Common myeloid progenitor, CD34-positive (primary cell): Measurements from ENCODE around the gene SMIM43.

ENCODE experiments used
- CTCF ChIA-PET: fragments of 350-600 bp; sonication (Branson Sonifier 250); formaldehyde crosslinking; loops from one replicate; lab custom pipeline; 2021; ENCODE audit warnings: antibody characterized with exemption; lab: Charles Lee
- POLR2A ChIA-PET: fragments of 350-600 bp; sonication (Branson Sonifier 250); formaldehyde crosslinking; loops from one replicate; lab custom pipeline; 2021; ENCODE audit warnings: antibody characterized with exemption; lab: Charles Lee
- DNase-seq, 3 donors: peaks; one replicate each; pipeline versions ENCODE4 v3.0.0 to v3.0.0-alpha.2; 2013
- H3K27ac ChIP-seq, 2 experiments: 1 replicate in 1 of 2; 2 replicates in 1 of 2; pipeline ENCODE4 v1.7.0; 2013; ENCODE audit warnings: inconsistent platforms in 2 of 2, low read length in 2 of 2, mild to moderate bottlenecking in 2 of 2, low read depth in 1 of 2, moderate library complexity in 1 of 2; ENCODE audit not compliant: severe bottlenecking in 2 of 2, insufficient read depth in 1 of 2, poor library complexity in 1 of 2
- H3K27me3 ChIP-seq, 5 experiments: replicated peaks in 2 of 5; 1 replicate in 3 of 5; 2 replicates in 2 of 5; pipeline versions ENCODE4 v1.6.1 to v1.7.0; 2013; ENCODE audit warnings: low read length in 4 of 5, mild to moderate bottlenecking in 2 of 5, moderate library complexity in 2 of 5, inconsistent platforms in 1 of 5; ENCODE audit not compliant: insufficient read depth in 5 of 5, control insufficient read depth in 4 of 5
- H3K36me3 ChIP-seq, 4 experiments: 1 replicate in 2 of 4; 2 replicates in 2 of 4; pipeline versions ENCODE4 v1.6.1 to v1.7.0; 2013; ENCODE audit warnings: low read length in 3 of 4, control low read depth in 1 of 4, mild to moderate bottlenecking in 1 of 4; ENCODE audit not compliant: control insufficient read depth in 4 of 4, insufficient read depth in 4 of 4
- H3K4me1 ChIP-seq, 4 experiments: 1 replicate in 3 of 4; 2 replicates in 1 of 4; pipeline versions ENCODE4 v1.6.1 to v1.7.1; 2013; ENCODE audit warnings: low read length in 3 of 4, mild to moderate bottlenecking in 3 of 4, control low read depth in 1 of 4, inconsistent platforms in 1 of 4, moderate library complexity in 1 of 4; ENCODE audit not compliant: control insufficient read depth in 4 of 4, insufficient read depth in 4 of 4; ENCODE audit errors: control extremely low read depth in 1 of 4
- H3K4me3 ChIP-seq, 7 experiments: 1 replicate in 4 of 7; 2 replicates in 3 of 7; pipeline versions ENCODE4 v1.5.1 to v1.7.0; 2013; ENCODE audit warnings: mild to moderate bottlenecking in 7 of 7, low read length in 6 of 7, moderate library complexity in 6 of 7, inconsistent platforms in 2 of 7, low read depth in 2 of 7, control low read depth in 1 of 7; ENCODE audit not compliant: insufficient read depth in 4 of 7, control insufficient read depth in 1 of 7; ENCODE audit errors: extremely low read depth in 1 of 7
- H3K9me3 ChIP-seq, 5 experiments: 1 replicate in 4 of 5; 2 replicates in 1 of 5; pipeline versions ENCODE4 v1.6.1 to v1.7.1; 2013; ENCODE audit warnings: low read length in 4 of 5, mild to moderate bottlenecking in 2 of 5, inconsistent platforms in 1 of 5, low read depth in 1 of 5, moderate library complexity in 1 of 5; ENCODE audit not compliant: control insufficient read depth in 4 of 5, insufficient read depth in 2 of 5; ENCODE audit errors: control extremely low read depth in 1 of 5
- WGBS: methylation state at CpG from one replicate; pipeline ENCODE4 v1.1.5; 2013; ENCODE audit not compliant: insufficient coverage; 5-methylcytosine and 5-hydroxymethylcytosine counted together

Gene SMIM43

DNA sequence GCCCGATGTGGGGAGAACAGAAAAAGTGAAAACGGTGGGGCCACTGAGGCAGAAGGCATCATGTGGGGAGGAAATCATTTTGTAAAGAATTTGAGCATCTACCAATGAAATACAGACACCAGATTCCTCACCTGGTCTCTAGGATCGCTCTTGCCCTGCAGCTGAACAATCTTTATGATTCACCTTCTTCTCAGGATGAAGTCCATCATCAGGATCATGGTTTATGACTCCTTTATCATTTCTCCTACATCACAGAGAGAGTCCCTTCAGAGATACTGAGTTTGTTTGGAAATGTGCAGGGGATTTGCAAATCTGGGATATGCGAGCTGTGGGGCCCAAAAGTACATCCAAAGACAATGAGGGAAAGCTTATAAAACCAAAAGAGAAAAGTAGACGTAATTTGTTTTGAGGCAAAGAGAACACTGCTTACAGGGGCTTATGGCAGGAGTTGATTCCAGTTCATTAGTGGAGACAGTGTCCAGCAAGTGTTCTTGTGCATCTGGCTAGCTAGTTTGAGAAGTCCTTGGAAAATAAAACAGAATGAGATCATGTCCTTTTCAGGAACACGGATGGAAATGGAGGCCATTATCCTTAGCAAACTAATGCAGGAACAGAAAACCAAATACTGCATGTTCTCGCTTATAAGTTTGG is 52.8 kb downstream of the SMIM43 start:
- WGBS: 97% methylated on average over 5 of the region's 7 CpGs
- peak overlapping the region in 1 of 7 experiments; percentile 46 for H3K4me3 ChIP-seq
- H3K27me3 ChIP-seq: peaks cover 3 to 14% (median 10%) of the 10 kb centered on the region in 5 experiments
- no peaks in the 10 kb centered on the region for H3K36me3 ChIP-seq
- H3K9me3 ChIP-seq: no peaks in the 10 kb centered on the region
- no peak for DNase-seq
- no peak overlapping the region for H3K27ac ChIP-seq
- POLR2A ChIA-PET: no interaction called here
- CTCF ChIA-PET: interaction anchor here (1.2 to 1.9 kb wide), 3 partner anchors 10 to 18 kb away, joined by 3 to 4 read pairs (median 3); partner anchors contain the start of gene ANXA5
- peaks cover 0 to 10% (median 7%) of the 10 kb centered on the region in 4 experiments for H3K4me1 ChIP-seq

DNA sequence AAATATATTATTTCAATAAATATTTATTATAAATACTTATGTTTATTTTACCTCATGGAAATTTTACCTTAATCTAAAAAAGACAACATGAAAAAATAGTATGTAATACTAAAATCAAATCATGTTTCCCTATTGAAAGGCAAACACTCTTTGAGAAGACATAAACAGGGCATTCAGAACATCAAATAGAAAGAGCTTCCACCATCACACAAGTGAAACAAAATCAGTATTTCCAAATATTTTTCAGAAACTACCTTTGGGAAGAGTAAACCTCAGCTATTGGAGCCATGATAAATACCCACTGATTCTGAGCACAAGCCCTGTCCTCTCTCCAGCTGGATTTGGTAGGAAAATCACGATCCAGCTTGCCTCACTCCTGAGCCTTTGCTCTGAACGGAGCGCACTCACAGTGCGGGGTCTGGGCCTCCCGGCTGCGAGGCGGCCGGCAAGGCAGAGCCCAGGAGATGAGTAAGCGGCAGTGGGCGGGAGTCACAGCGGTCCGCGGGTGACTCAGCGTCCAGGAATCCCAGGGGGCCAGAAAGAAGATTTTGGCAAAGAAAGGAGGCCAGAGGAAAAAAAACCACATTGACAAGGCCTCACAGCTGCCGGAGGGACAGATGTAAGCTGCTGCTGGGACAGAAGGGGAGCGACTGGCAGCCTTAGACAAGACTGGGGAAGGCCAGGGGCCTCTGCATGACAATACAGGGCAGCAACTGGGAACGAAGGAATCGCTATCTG is 53.5 kb downstream of the SMIM43 start:
- H3K36me3 ChIP-seq: no peaks in the 10 kb centered on the region
- ChIA-PET CTCF (interaction anchor here (1.2 to 1.9 kb wide), 2 partner anchors 10 to 14 kb away, joined by 3 to 4 read pairs; partner anchors contain the start of gene ANXA5), POLR2A (no interaction called here)
- peak; percentile 51 to 76 (median 67) for DNase-seq
- peaks cover 0 to 10% (median 7%) of the 10 kb centered on the region in 4 experiments for H3K4me1 ChIP-seq
- no peak overlapping the region for H3K27ac ChIP-seq
- WGBS: 4% methylated on average over 10 of the region's 18 CpGs
- H3K9me3 ChIP-seq: no peaks in the 10 kb centered on the region
- H3K27me3 ChIP-seq: peaks cover 3 to 14% (median 8%) of the 10 kb centered on the region in 5 experiments
- H3K4me3 ChIP-seq: peak overlapping the region in 5 of 7 experiments; percentile 17 to 46 (median 27)

DNA sequence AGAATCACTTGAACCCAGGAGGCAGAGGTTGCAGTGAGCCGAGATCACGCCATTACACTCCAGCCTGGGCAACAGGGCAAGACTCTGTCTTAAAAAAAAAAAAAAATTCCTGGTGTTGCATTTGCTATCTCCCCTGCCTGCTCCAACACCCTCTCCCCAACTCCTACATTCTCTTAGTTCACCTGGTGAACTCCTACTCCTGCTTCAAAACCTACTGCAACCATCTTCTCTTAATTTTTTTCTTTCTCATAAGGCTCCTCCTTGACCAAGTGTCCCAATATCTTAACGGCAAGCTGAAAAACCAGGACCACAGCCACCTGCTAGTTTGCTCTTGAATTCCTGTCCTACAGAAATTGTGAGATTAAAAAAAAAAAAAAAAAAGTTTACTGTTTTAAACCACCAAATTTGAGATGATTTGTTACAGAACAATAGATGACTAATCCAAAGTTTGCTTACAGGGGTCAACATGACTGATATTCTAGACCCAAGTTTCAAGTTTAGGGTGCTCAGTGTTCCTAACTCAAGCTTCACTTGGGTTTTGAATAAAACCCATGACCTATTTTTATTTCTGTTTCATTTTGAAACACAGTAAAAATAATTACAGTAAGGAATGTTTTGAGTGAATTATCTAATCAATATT is 55.1 kb downstream of the SMIM43 start:
- no peak overlapping the region for H3K27ac ChIP-seq
- WGBS: no CpG with 5 or more reads among the region's 3 CpGs
- ChIA-PET POLR2A (no interaction called here), CTCF (no interaction called here)
- H3K4me1 ChIP-seq: peaks cover 0 to 10% (median 7%) of the 10 kb centered on the region in 4 experiments
- no peaks in the 10 kb centered on the region for H3K36me3 ChIP-seq
- peaks cover 3 to 14% (median 8%) of the 10 kb centered on the region in 5 experiments for H3K27me3 ChIP-seq
- no peak for DNase-seq
- H3K9me3 ChIP-seq: no peaks in the 10 kb centered on the region
- H3K4me3 ChIP-seq: no peak overlapping the region
